HG02623 (cell line): ENCODE measurements around the gene NR2F1-AS1.

ENCODE experiments used
- ATAC-seq: cut with Tn5 transposase; IDR thresholded peaks from one replicate; pipeline ENCODE4 v1.9.1; 2021; ENCODE audit warnings: moderate library complexity; ENCODE audit not compliant: unreplicated experiment

NR2F1-AS1 gene

DNA sequence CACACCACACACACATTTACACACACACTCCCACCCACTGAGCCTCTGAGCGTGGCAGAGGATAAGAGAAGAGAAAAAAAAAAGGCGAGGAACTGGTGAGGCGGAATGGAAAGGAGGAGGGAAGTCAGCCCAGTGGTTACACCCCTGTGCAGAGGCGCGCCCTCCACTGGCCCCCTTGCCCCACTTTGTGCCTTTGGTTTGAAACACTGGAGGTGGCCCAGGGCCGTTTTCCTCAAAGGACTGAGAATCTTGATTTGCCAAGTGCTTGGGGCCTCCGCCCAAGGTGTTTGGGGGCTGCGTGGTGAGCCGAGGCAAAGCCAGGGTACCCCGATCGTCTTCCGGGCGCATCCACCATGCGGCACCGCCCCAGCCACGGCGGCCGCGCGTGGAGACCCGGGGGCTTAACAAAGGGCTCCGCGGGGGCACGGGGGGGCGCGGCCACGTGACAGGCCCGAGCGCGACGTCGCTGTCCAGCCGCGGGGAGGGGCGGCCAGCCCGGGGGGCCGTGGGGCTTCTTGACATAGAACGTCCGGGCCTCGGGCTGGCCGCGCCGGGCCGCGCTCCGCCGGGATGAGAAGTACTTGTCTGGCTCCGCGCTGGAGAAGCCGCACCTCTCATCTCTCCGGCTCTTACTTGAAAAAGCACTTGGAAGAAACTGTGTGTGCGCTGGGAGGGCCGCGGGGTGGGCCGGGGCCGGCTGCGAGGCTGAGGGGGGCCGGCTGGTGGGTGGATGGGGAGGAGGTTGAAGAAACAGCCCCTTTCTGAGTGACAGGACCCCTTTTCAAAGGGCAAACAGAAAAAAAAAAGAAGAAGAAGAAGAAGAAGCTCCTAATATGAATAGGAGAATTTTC, 23.0 kb upstream of the NR2F1-AS1 start:
- ATAC-seq = no peak

DNA sequence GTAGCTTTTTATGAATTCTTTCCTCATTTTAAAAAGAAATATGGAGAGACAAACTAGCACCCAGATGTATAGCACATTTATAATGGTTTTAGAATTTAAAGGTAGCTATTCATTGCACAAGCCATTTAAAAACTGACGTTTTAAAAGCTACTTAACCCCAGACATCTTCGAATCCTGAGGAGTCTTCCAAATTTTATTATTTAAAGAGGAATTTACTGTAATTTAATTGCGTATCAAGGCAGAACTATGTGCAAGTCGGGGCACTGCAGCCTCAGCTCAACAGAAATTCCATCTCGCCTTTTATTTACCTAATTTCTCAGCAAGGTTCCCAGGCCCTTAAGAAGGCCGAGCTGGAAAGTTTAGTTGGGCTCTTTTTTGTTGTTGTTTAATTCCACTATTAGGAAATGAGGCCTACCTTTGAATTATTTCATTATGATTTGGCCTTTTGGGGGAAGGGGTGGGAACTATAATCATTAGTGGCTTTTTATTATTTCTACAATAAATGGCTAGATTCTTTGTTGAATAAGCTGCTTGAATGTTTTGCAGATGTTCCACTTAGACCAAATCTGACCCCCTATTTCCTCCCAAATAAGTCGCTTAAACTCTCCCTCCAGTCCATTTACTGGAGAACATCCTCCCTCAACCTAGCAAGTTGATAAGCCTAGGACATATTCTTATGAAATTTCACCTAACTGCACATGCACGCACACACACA, 22.2 kb upstream of the NR2F1-AS1 start:
- no peak for ATAC-seq

DNA sequence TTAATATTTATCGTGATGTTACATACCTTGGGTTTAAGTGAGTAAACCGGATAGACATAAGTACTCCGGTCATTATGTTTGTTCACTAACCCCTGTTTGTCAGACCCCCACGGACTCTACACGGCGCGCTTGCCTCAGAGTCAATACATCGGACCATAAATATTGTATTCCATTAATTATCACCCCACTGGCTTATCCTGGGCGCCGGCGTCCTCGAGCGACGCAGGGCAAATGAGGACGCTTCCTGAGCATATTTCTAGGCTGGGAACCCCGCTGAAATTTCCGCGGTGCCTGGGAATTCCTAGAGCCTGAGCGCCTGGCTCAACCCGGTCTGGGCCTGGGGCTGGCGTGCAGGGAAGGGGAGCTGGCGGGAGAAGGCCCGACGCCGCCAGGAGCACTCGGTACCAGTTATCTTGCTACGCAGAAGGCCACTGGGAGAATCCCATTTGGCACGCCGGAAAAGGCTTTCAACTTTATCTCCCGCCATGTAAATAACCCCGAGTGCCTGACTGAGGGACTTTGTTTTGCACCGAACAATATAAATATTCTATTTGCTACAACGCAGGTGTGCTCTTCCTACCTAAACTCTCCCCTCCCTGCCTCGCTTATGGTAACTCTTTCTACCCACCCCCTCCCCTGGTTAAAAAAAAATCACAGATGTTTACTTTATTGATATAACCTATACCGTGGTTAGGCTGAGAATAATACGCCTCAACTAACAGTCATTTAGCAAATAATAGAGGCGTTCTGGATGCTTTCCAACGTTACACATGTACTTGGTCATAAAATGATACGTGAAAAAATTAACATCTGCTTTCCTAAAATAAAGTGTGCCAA, 21.4 kb upstream of the NR2F1-AS1 start:
- no peak for ATAC-seq

DNA sequence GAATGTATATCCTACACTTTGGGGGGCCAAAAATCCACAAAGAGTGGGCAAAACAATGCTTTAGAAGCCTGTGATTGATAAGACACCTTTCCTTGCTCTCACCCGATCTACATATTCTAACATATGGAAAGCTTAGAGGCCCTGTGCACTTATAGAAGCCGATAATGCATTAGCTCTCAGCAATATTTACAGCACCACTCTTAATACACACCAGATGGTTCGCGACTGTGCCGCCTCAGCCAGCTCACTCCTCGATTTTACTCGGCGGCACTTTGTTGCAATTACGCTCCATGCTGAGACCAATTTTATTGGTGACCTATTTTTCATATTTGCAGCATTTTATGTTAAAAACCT, 20.8 kb upstream of the NR2F1-AS1 start:
- no peak for ATAC-seq

DNA sequence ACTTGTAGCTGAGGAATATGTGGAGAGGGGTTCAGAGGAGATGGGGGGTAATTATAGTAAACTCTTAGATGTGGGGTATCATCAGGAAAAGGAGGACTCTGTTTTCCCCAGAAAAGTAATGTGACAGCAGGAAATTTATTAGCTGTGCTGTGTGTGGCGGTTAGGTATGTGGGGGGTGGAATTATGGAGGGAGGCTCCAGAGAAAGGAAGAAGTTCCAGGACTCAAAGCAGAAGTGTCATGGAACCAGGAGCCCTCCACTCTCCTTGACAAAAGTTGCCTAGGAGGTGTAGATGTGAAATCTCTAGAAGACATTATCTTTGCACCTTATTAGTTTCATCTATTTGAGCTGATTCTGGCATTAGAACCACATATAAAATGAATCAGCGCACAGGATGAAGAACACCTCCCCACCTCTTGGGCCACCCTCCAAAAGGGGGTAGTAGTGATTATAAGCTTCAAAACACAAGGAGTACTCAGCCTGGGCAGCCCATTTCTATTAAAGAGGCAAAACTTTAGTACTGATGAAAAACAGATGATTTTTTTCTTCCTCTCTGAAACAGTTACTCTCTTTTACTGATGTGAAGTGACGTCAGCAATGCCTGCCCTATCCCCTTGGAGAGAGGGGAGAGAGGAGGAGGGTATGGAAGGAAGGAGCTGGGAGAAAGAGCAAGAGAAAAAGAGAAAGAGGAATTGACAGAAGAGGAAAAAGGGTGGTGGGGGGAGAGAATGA, 20.2 kb upstream of the NR2F1-AS1 start:
- no peak for ATAC-seq

DNA sequence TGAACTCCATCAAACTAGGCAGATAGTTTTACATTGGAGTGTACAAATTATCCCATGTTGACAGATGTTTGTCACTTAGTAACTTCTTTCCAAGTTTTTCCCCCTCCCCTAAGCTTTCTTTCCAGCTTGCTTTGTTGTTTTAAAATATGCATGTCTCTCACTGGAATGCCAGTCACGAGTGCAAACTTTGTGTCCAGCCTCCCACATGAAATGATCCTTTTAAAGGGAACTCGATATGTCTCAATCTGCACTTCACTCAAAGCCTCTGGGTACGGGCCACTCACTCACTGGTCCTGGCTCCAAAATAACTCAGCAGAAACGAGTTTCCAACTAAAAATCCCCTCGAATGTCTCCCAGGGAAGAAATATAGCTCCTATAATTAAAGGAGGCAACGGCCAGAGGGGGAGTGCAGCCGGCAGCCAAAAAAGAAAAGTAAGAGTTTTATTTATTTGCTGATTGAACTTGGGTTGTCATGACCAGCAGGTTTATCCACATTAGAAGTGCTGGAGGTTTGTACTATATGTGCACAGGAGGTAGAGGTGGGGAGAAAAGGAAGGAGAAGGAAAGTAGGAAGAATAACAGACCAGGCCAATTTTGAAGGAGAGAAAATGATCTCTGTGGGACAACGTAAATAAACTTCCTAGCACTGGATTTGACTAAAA, 19.5 kb upstream of the NR2F1-AS1 start:
- ATAC-seq = no peak

DNA sequence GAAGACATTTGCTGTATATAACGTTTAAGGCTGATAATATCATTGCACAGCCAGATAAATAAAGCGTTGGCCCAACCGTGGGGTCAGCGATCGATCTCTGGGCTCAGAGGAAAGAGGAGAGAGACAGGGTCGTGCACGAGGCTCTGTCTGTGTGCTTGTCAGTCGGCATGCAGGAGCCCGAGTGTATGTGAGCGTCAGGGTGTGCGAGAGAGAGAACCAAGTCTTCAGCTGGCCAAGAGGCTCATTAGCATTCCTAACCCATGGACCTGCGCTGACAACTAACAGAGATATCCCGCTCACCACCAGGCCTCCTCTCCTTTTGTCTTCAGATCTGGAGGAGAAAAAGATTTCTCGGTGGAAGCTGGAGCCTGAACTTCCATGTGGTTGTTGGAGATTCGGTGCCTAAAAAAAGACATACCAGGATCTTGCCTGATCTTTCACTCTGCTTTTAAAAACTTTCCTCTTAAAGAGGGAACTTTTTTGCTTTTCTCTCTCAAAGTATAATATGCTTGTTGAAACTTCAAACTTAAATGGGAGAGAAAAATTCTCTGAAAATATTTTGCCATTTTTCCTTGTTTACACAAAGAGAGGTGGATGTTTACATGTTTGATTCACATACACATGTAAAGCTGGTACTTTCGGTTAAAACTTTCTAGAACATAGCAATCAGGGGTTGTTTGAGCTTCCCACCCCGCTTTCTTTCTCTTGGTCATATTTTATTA, 18.5 kb upstream of the NR2F1-AS1 start:
- ATAC-seq = no peak

DNA sequence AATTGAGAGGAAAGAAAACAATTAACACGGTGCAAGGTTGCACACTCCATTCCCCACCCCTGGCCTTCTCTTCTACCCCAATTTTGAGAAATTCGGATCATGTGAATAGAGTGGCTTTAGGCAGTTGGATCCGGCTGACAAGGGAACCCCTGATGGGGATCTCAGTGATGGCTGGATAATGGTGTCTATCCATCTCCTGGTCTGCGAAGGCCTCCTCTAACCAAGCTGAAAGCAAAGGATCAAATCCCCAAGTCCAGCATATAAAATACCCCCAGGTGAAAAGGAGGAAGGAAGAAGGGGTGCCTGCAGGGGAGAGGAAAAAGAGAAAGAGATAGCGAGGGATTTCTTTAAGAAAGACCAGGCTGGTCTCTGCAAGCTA, 18.0 kb upstream of the NR2F1-AS1 start:
- ATAC-seq = no peak

DNA sequence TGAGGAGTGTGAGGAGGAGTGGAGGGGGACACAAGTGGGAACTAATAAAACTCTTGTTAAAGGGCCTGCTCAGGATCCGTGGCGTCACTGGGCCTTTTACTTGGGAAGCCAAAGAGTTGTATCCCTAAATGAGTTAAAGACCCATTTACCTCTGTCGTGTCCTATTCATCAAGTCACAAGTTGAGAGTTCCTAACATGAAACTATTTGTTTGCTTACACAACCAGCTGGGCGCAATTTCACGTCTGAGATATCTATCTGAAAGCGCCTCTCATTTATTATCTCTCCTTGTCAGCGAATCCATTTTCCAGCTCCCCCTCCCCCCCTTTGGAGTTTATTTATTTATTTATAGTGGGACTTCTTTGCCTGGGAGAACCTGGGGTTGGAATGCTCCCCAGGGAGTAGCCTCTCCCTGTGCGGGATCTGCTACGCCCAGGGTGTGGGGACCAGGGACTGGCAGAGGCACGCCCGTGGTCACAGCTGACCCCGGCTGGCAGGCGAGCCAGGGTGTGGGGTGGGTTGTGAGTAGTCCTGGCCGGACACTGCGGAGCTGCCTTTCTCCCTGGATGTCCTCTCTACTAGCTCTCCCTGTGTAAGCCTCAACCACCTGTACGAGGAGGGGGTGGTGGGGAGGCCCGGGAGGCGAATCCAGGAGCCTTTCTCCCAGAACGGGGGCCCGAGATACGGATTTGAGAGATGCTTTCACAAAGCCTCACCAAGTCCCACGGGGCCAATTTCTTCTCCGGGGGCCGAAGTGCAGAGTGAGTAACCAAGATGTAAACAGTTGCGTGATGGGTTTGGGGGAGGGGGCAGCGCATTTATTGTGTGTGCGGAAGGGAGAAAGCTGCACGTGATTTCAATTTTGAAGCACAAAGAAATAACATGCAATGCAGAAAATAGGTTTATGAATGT, 17.3 kb upstream of the NR2F1-AS1 start:
- ATAC-seq = no peak

DNA sequence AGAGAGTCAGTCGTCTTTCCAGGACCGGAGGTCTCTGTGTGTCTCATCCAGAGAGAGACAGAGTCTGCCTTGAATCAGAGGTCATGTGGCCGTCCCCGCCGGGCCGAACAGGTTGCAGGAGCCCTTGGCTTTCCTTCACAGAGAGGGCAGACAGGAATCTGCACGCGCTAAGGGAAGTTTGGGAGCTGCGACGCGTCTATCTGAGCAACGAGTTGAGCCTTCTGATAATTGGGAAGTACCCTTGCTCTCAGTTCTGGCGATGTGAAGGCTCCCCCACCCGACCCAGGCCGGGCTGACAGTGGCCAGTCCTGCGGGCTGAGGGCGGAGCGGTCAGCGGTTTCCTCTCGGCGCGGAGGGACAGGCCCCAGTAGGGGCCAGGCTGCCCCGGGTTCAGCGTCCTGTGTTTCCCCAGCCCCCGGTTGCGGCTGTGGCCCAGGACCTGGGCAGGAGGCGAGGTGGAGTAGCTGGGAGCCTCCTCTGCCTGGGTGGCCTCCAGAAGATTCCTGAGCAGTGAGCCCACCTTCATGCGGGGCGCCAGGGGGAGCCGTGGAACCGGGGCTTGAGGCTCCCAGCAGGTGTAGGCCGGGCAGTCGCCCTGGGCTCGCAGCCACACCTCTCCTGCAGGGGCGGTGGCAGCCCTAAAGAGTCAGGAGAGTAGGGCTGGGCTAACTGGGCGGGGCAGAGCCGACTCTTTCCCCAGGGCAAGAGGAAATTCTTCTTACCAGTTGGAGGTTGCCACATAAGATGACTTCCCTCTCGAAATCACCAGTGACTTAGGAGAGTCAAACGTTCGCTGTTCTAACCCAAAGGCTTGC, 15.9 kb upstream of the NR2F1-AS1 start:
- no peak for ATAC-seq

DNA sequence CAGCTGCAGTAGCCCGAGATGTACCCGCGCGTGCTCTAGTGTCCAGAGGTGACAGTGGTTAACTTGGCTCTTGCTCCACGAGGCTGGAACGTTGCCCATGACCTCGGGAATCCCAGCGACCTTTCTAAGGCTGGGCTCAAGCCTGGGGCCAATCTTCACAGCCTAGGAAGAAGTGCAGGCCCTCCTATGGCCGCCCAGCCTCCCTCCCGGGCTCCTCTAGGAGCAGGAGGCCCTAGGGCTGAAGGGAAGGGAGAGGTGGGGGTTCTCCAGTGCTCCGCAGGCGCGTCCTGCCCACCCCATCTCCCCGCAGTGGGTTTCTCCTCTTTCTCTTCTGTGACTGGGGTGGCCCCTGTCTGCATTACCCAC, 15.3 kb upstream of the NR2F1-AS1 start:
- no peak for ATAC-seq

DNA sequence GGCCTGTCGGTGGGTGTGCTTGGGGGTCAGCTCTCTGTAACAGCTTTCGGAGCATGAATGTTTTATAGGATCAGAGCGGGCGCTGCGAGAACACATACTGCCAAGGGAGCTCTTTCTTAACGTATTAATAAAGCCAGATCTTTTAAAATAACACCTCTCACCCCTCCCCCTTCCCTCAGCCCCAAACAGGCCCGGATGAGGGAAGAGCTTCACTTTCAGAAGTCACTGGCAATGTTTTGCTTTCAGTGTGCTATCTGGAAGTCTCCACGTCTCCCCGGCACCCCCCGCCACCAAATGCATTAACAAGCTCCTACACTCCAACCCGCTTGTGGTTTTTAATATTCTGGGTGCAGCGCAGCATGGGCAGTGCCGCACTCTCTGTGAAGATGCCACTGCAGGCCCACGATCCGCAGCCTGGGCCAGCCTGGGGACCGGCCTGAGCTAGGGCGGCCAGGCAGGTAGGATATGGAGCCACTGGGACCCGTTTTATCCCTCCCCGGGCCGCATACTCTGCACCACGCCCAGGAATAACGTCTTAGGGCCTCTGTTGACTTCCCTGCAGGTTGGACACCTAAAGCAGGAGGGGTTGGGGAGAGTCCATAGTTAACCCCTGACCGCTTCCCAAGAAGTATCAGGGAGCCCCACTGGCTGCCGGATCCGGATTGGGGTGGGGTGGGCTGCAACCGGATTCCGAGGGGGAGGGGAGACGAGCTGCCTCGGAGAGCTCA, 14.6 kb upstream of the NR2F1-AS1 start:
- ATAC-seq = no peak

DNA sequence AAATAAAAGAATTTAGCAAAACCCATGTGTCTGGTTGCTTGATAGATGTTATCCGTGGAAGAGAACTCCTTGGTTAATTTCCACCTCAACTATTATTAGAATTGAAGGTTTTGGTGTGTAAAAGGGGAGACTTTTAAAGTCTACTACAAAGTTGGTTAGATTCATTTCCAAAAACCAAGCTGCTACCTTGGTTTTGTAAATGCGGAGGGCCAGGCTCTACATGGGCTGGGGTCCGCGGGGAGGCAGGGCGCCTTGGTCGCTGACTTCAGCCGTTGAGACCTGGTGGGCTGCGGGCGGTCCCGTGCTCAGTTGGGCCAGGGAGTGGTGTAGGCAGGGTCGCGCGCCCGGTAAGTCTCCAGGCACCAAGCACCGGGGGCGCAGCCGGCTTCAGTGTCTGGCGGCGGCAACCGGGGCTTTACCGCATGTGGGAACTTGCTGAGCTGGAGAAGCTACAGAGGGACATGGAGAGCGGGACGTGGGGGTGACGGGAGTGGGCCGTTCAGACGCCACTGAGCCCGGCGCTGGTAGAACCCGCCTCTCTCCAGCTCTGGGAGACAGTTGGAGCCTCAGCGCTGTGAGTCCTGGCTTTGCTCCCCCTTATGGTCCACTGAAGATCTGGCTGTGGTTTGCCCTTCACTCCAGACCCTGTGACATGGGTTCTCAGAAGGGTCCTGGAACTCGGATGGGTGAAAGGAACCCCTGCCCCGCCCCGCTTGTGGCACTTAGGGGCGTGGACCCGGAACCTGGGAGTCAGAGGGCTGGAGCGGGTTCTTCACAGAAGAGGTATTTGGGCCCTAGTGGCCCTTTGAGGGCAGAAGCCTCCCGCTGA, 13.8 kb upstream of the NR2F1-AS1 start:
- no peak for ATAC-seq

DNA sequence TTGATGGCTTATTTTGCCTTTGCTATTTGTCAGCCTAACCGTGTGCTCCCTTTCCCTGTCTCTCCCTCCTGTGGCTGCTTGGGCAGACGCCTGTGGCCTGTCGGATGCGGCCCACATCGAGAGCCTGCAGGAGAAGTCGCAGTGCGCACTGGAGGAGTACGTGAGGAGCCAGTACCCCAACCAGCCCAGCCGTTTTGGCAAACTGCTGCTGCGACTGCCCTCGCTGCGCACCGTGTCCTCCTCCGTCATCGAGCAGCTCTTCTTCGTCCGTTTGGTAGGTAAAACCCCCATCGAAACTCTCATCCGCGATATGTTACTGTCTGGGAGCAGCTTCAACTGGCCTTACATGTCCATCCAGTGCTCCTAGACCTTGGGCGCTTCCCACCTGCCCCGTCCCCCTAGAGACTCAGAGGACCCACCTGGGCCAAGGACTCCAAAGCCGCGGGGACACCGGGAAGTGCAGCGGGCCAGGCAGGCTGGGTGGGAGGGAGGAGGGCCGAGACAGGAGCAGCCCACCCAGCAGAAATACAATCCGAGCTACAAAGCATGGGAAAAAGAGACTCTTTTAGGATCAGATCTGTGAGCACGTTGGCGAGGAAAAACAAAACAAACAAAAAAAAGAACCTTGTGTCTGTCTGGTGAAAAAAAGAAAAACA, 12.6 kb upstream of the NR2F1-AS1 start:
- no peak for ATAC-seq

DNA sequence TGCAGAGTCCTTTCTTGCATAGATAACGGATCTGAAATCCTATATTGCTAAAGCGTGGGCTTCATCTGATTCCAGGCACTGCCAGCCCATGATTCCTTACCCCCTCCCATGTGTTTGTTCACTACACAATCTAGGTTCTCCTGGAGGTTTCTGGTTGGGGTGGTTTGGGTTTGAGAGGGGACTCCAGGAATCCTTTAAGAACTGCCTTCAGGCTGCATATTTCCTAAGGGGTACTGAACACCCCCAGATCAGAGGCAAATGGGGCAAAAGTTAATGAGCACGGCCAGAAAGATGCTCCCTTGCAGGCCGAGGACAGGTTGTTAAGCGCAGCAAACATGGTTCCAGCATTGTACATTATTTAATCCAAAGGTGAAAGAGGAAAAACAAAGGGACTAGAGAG, 11.9 kb upstream of the NR2F1-AS1 start:
- ATAC-seq = no peak
